H1 (cell line): ENCODE data around the gene LHB. TPM values are rescaled to one million over a fixed set of nuclear protein-coding genes. Genes with fewer than 3 reads are reported as not detected.
A peak's percentile ranks its signal among the peaks of the same experiment; 100 is the strongest.

Experiments used
- BACH1 ChIP-seq: IDR thresholded peaks from 2 replicates; pipeline ENCODE4 v1.6.1; 2012; ENCODE audit warnings: low read length, improper control_type of control experiment
- CHD2 ChIP-seq: IDR thresholded peaks from 2 replicates; pipeline ENCODE4 v1.6.1; 2012; ENCODE audit warnings: low read length, improper control_type of control experiment
- E2F6 ChIP-seq: IDR thresholded peaks from 2 replicates; pipeline ENCODE4 v1.6.1; 2012; ENCODE audit warnings: inconsistent platforms
- RFX5 ChIP-seq: IDR thresholded peaks from 2 replicates; pipeline ENCODE4 v1.6.1; 2011; ENCODE audit warnings: low read depth, low read length, improper control_type of control experiment, borderline replicate concordance
- SP2 ChIP-seq: IDR thresholded peaks from 2 replicates; pipeline ENCODE4 v1.6.1; 2012; ENCODE audit warnings: mild to moderate bottlenecking, low read length, inconsistent platforms
- SP4 ChIP-seq: IDR thresholded peaks from 2 replicates; pipeline ENCODE4 v1.6.1; 2012; ENCODE audit warnings: low read length, inconsistent platforms
- SUZ12 ChIP-seq: fragments of 200-600 bp; sonication (generic); IDR thresholded peaks from 2 replicates; pipeline ENCODE4 v1.6.1; 2012; ENCODE audit warnings: mild to moderate bottlenecking, inconsistent platforms, low read length, moderate library complexity, mixed read lengths
- YY1 ChIP-seq: IDR thresholded peaks from 2 replicates; pipeline ENCODE4 v1.6.1; 2011; ENCODE audit warnings: low read depth, mild to moderate bottlenecking, low read length
- polyA plus RNA-seq, 7 experiments: library from polyadenylated mRNA; depleted of rRNA in 3 of 7; stranded (reverse) in 5 of 7; unstranded in 2 of 7; fragments of >200 nt in 5 of 7; fragments of 200-250 nt in 2 of 7; gene quantifications; 1 replicate in 5 of 7; 2 replicates in 1 of 7; 4 replicates in 1 of 7; pipeline versions ENCODE4 v1.2.1 to v1.2.3, GENCODE V29; 2011 to 2013; ENCODE audit warnings: missing spikeins in 2 of 7, mixed read lengths in 2 of 7
- total RNA-seq: library from RNA; stranded (reverse); fragmentation: NEBNext Ultra II Directional; extraction: Animal tissue kit (Norgen Biotek cat#: 25700); gene quantifications from 2 replicates; pipeline ENCODE4 v1.2.1, GENCODE V29; 2021
- TF ChIP-seq, protein P1 (sequence below): fragments of 300-600 bp; sonication (generic); IDR thresholded peaks from 2 replicates; pipeline ENCODE4 v1.7.1; 2012; ENCODE audit warnings: low read length, moderate library complexity, mild to moderate bottlenecking, inconsistent platforms; ENCODE audit not compliant: insufficient replicate concordance

Gene LHB
- total and polyA plus RNA-seq, 2 of the 8 experiments (the other 6 are each of a cell fraction or from before 2014, with no cell fraction given), result 0.53 TPM; not detected in 1

GRCh38 chr19:48993175-48994034 is 23.5 kb downstream of the LHB start, which contains the start of the genes GYS1 and RUVBL2 (continued):
- TF ChIP-seq, protein P1, sequence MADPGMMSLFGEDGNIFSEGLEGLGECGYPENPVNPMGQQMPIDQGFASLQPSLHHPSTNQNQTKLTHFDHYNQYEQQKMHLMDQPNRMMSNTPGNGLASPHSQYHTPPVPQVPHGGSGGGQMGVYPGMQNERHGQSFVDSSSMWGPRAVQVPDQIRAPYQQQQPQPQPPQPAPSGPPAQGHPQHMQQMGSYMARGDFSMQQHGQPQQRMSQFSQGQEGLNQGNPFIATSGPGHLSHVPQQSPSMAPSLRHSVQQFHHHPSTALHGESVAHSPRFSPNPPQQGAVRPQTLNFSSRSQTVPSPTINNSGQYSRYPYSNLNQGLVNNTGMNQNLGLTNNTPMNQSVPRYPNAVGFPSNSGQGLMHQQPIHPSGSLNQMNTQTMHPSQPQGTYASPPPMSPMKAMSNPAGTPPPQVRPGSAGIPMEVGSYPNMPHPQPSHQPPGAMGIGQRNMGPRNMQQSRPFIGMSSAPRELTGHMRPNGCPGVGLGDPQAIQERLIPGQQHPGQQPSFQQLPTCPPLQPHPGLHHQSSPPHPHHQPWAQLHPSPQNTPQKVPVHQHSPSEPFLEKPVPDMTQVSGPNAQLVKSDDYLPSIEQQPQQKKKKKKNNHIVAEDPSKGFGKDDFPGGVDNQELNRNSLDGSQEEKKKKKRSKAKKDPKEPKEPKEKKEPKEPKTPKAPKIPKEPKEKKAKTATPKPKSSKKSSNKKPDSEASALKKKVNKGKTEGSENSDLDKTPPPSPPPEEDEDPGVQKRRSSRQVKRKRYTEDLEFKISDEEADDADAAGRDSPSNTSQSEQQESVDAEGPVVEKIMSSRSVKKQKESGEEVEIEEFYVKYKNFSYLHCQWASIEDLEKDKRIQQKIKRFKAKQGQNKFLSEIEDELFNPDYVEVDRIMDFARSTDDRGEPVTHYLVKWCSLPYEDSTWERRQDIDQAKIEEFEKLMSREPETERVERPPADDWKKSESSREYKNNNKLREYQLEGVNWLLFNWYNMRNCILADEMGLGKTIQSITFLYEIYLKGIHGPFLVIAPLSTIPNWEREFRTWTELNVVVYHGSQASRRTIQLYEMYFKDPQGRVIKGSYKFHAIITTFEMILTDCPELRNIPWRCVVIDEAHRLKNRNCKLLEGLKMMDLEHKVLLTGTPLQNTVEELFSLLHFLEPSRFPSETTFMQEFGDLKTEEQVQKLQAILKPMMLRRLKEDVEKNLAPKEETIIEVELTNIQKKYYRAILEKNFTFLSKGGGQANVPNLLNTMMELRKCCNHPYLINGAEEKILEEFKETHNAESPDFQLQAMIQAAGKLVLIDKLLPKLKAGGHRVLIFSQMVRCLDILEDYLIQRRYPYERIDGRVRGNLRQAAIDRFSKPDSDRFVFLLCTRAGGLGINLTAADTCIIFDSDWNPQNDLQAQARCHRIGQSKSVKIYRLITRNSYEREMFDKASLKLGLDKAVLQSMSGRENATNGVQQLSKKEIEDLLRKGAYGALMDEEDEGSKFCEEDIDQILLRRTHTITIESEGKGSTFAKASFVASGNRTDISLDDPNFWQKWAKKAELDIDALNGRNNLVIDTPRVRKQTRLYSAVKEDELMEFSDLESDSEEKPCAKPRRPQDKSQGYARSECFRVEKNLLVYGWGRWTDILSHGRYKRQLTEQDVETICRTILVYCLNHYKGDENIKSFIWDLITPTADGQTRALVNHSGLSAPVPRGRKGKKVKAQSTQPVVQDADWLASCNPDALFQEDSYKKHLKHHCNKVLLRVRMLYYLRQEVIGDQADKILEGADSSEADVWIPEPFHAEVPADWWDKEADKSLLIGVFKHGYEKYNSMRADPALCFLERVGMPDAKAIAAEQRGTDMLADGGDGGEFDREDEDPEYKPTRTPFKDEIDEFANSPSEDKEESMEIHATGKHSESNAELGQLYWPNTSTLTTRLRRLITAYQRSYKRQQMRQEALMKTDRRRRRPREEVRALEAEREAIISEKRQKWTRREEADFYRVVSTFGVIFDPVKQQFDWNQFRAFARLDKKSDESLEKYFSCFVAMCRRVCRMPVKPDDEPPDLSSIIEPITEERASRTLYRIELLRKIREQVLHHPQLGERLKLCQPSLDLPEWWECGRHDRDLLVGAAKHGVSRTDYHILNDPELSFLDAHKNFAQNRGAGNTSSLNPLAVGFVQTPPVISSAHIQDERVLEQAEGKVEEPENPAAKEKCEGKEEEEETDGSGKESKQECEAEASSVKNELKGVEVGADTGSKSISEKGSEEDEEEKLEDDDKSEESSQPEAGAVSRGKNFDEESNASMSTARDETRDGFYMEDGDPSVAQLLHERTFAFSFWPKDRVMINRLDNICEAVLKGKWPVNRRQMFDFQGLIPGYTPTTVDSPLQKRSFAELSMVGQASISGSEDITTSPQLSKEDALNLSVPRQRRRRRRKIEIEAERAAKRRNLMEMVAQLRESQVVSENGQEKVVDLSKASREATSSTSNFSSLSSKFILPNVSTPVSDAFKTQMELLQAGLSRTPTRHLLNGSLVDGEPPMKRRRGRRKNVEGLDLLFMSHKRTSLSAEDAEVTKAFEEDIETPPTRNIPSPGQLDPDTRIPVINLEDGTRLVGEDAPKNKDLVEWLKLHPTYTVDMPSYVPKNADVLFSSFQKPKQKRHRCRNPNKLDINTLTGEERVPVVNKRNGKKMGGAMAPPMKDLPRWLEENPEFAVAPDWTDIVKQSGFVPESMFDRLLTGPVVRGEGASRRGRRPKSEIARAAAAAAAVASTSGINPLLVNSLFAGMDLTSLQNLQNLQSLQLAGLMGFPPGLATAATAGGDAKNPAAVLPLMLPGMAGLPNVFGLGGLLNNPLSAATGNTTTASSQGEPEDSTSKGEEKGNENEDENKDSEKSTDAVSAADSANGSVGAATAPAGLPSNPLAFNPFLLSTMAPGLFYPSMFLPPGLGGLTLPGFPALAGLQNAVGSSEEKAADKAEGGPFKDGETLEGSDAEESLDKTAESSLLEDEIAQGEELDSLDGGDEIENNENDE, result no peak
- TF ChIP-seq CHD2, result peak; percentile 70; the same call in 1 of the 2 replicates
- peak; percentile 89; the same call in 1 of the 2 replicates for TF ChIP-seq SP4
- peak; percentile 49 for TF ChIP-seq SP2
- no peak; the same call in 1 of the 2 replicates for TF ChIP-seq RFX5
- peak; percentile 49; the same call in 1 of the 2 replicates for TF ChIP-seq E2F6
- peak; percentile 64; the same call in 1 of the 2 replicates for TF ChIP-seq BACH1
- TF ChIP-seq SUZ12, result no peak
- TF ChIP-seq YY1, result peak; percentile 88
